ENCODE results near the gene NPM3. TPM values are rescaled to one million over a fixed set of nuclear protein-coding genes. Genes with fewer than 3 reads are reported as not detected.

NPM3 gene
- total and polyA plus RNA-seq, 2 of the 8 experiments (the other 6 are each of a cell fraction or from before 2014, with no cell fraction given) = 127 to 175 TPM

DNA sequence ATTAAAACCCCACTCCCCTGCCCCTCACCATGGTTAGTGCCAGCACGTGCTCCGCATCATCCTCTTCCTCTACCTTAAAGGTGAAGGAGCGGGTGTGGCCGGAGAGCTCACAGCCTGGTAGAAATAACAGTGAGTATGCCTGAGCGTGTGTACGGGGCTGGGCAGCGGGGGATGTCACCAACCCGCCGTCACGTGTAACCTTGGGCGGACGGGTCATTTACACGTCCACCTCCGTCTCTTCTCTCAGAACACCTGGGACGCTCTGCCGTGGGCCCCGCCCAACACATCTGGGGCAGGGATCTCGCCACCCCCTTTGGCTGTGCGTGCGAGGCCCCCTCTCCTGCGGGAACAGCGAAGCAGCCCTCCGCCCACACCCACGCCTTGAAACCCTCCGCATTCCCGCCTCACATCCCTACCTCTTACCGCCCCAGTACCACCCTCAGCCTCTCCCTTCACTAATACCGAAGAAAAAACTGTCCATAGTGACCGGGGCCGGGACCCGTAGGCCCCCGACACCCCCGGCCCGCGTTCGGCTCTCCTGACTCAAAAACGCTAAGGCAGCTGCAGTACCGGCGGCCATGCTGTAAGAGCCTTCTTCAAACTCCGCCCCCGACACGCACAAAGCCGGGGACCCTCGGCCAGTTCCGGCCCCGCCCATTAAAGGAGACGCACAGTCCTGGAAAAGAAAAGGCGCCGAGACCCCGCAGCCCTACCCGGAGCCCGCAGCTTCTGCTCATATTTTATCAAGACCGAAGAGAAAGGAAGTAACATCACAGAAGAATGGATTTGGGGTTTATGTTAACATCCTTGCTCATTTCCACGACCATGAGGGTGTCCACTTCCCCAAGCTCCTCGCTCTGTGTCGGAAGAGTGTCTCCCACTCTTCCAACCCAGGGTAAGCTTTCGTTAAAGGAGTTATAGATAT lies at the start of gene NPM3 (continued):
- TF ChIP-seq CTBP2 (IDR thresholded peaks at IDR 0.05; ENCODE audit: borderline replicate concordance, insufficient read depth, insufficient read length, low read length) (no peak), TBP (IDR thresholded peaks at IDR 0.05; ENCODE audit: low read depth, low read length) (peak; percentile 65), HDAC6 (IDR thresholded peaks at IDR 0.05; ENCODE audit: low read depth, low read length) (no peak), CBX8 (IDR thresholded peaks at IDR 0.05; ENCODE audit: borderline replicate concordance, low read depth, low read length) (no peak), EP300 (IDR thresholded peaks at IDR 0.05; ENCODE audit: borderline replicate concordance in 1 of 2, low read depth in 2 of 2, low read length in 2 of 2) (no peak), RBBP5 (IDR thresholded peaks at IDR 0.05; ENCODE audit: borderline replicate concordance, low read depth, low read length) (no peak), TAF1 (IDR thresholded peaks at IDR 0.05; ENCODE audit: low read depth, low read length) (peak; percentile 83), SP2 (IDR thresholded peaks at IDR 0.05; ENCODE audit: low read length) (no peak), TAF7 (optimal IDR thresholded peaks at IDR 0.05; ENCODE audit: borderline replicate concordance, low read depth, low read length) (peak; percentile 25), SIRT6 (IDR thresholded peaks at IDR 0.05; ENCODE audit: low read length) (no peak), SRF (IDR thresholded peaks at IDR 0.05; ENCODE audit: low read depth, low read length) (peak; percentile 59; the same call in 1 of the 2 replicates), KDM5A (IDR thresholded peaks at IDR 0.05; ENCODE audit: low read length) (peak; percentile 98), CHD1 (IDR thresholded peaks at IDR 0.05; ENCODE audit: low read depth, low read length) (no peak), JUND (IDR thresholded peaks at IDR 0.05; ENCODE audit: low read length) (no peak)
- TF ChIP-seq, protein P1, sequence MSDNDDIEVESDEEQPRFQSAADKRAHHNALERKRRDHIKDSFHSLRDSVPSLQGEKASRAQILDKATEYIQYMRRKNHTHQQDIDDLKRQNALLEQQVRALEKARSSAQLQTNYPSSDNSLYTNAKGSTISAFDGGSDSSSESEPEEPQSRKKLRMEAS (IDR thresholded peaks at IDR 0.05) = peak; percentile 39
- TF ChIP-seq, protein P2, sequence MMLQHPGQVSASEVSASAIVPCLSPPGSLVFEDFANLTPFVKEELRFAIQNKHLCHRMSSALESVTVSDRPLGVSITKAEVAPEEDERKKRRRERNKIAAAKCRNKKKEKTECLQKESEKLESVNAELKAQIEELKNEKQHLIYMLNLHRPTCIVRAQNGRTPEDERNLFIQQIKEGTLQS (IDR thresholded peaks at IDR 0.05; ENCODE audit: insufficient read depth, low read depth, low read length) = peak; percentile 72; the same call in 1 of the 2 replicates

Data from H1 (cell line).